ENCODE results near the gene PCP2.

GRCh38 chr19:7602240-7602934, 31.1 kb downstream of the PCP2 start:
- no peak for TF ChIP-seq POLR2A (IDR thresholded peaks at IDR 0.05)
- TF ChIP-seq CTCF (IDR thresholded peaks at IDR 0.05), result no peak

Data from body of pancreas (tissue), 4 donors.